ENCODE data around the gene KDM6A.

GRCh38 chrX:45138525-45138924 is 265.5 kb downstream of the KDM6A start:
- TF ChIP-seq CTCF (IDR thresholded peaks at IDR 0.05) (no peak), POLR2A (IDR thresholded peaks at IDR 0.05) (no peak)

Measured in thyroid gland (tissue), 4 donors.